ENCODE data around the gene PRM3.
"Not testable (repeated sequence)": the region's sequence is repeated elsewhere in the genome, so short reads cannot be mapped to it uniquely, and the experiment has no call there.

PRM3 gene

GRCh38 chr16:11291091-11291703, 17.8 kb upstream of the PRM3 start:
- DNase-seq (ENCODE audit: low spot score): no peak
- H3K27ac ChIP-seq: no peak overlapping the region
- ChIA-PET POLR2A (ENCODE audit: low non-redundant PET) (interaction anchor here (0.7 kb wide), 1 partner anchor 29 kb away, joined by 4 read pairs; no protein-coding TSS in a partner anchor), CTCF (interaction anchor here (0.6 kb wide), 1 partner anchor 37 kb away, joined by 4 read pairs; no protein-coding TSS in a partner anchor)
- no peak for TF ChIP-seq CTCF (conservative IDR thresholded peaks at IDR 0.05; ENCODE audit: low read depth)

GRCh38 chr16:11290102-11290893, 16.9 kb upstream of the PRM3 start:
- CTCF ChIA-PET: no interaction called here
- no peak for DNase-seq (ENCODE audit: low spot score)
- no peak for TF ChIP-seq CTCF (conservative IDR thresholded peaks at IDR 0.05; ENCODE audit: low read depth)

GRCh38 chr16:11289696-11290095, 16.3 kb upstream of the PRM3 start:
- CTCF ChIA-PET; H3K27ac ChIP-seq; DNase-seq (ENCODE audit: low spot score); POLR2A ChIA-PET (ENCODE audit: low non-redundant PET): not testable (repeated sequence)

More at GRCh38 chr16:11290102-11290893, 16.9 kb upstream of the PRM3 start:
- no peak overlapping the region for H3K27ac ChIP-seq
- POLR2A ChIA-PET (ENCODE audit: low non-redundant PET): interaction anchor here (0.7 kb wide), 1 partner anchor 28 kb away, joined by 4 read pairs; no protein-coding TSS in a partner anchor

GRCh38 chr16:11289202-11289601, 15.8 kb upstream of the PRM3 start:
- DNase-seq (ENCODE audit: low spot score): no peak
- no peak overlapping the region for H3K27ac ChIP-seq
- no peak for TF ChIP-seq CTCF (conservative IDR thresholded peaks at IDR 0.05; ENCODE audit: low read depth)
- POLR2A ChIA-PET (ENCODE audit: low non-redundant PET): no interaction called here
- CTCF ChIA-PET: no interaction called here

- CTCF ChIA-PET: no interaction called here
- no peak for TF ChIP-seq CTCF (conservative IDR thresholded peaks at IDR 0.05; ENCODE audit: low read depth)
These were observed 12.4 kb upstream of the PRM3 start for GRCh38 chr16:11285842-11286241.

GRCh38 chr16:11283820-11284248, 10.4 kb upstream of the PRM3 start:
- no peak overlapping the region for H3K27ac ChIP-seq
- CTCF ChIA-PET: interaction anchor here (0.7 kb wide), 1 partner anchor 583 kb away, joined by 3 read pairs; no protein-coding TSS in a partner anchor
- POLR2A ChIA-PET (ENCODE audit: low non-redundant PET): no interaction called here
- no peak for DNase-seq (ENCODE audit: low spot score)
- no peak for TF ChIP-seq CTCF (conservative IDR thresholded peaks at IDR 0.05; ENCODE audit: low read depth)

More at GRCh38 chr16:11285842-11286241, 12.4 kb upstream of the PRM3 start:
- H3K27ac ChIP-seq: no peak overlapping the region
- POLR2A ChIA-PET (ENCODE audit: low non-redundant PET): no interaction called here
- no peak for DNase-seq (ENCODE audit: low spot score)
